K562 (cell line): ENCODE measurements around the gene SIRPA. TPM values are rescaled to one million over a fixed set of nuclear protein-coding genes. Genes with fewer than 3 reads are reported as not detected.

Experiments used
- ATAC-seq: fragments of 200-7000 bp; cut with Tn5 transposase; 3 replicates; pipeline ENCODE4 v1.9.1; 2020; ENCODE audit warnings: moderate library complexity
- BruUV-seq: library from RNA; stranded (reverse); fragments of 400-500 nt; replicated peaks from 2 replicates; lab custom pipeline; 2021; lab: Mats Ljungman, UMichigan
- CTCF ChIA-PET: fragments of 300-600 bp; formaldehyde crosslinking; extraction: SDS; loops from one replicate; lab custom pipeline; 2021; ENCODE audit warnings: low intra/inter-chr PET ratio; lab: Yijun Ruan, JAX
- POLR2A ChIA-PET: fragments of 300-600, 350-650 bp; sonication (Branson Sonifier 250); formaldehyde crosslinking; extraction: SDS; loops from one replicate; lab custom pipeline; 2021; ENCODE audit warnings: antibody characterized with exemption, inconsistent platforms; lab: Yijun Ruan, JAX
- DNase-seq, 4 experiments: peaks; one replicate each; pipeline versions ENCODE4 v3.0.0 to v3.0.0-alpha.2; 2011 to 2018; ENCODE audit warnings: low spot score in 3 of 4, mixed read lengths in 3 of 4; ENCODE audit errors: extremely low read depth in 1 of 4
- FAIRE-seq: peaks from 2 replicates; lab custom pipeline; 2011; peaks lifted over from hg19 to GRCh38; lab: Jason Lieb, UNC
- H2AFZ ChIP-seq: 2 replicates; pipeline ENCODE4 v1.6.0; 2011; ENCODE audit warnings: low read depth, low read length, control low read depth, inconsistent platforms
- H3K27ac ChIP-seq: fragments of 200-600 bp; 3 replicates; pipeline ENCODE4 v1.8.0; 2011; ENCODE audit warnings: low read depth, mild to moderate bottlenecking, control low read depth, inconsistent platforms, low read length, moderate library complexity, mixed read lengths; ENCODE audit errors: extremely low read depth
- H3K27me3 ChIP-seq, 2 experiments: fragments of 300-600 bp in 1 of 2; 2 replicates in 1 of 2; 3 replicates in 1 of 2; pipeline versions ENCODE4 v1.6.0 to v1.8.0; 2011; ENCODE audit warnings: inconsistent platforms in 2 of 2, low read length in 2 of 2, mild to moderate bottlenecking in 1 of 2, mixed read lengths in 1 of 2, moderate library complexity in 1 of 2; ENCODE audit not compliant: control insufficient read depth in 2 of 2, insufficient read depth in 2 of 2
- H3K36me3 ChIP-seq: fragments of 300-600 bp; 3 replicates; pipeline ENCODE4 v1.8.0; 2011; ENCODE audit warnings: mild to moderate bottlenecking, low read length, inconsistent platforms; ENCODE audit not compliant: control insufficient read depth, insufficient read depth
- H3K4me1 ChIP-seq, 2 experiments: fragments of 200-600 bp in 1 of 2; replicated peaks in 1 of 2; 2 replicates in 1 of 2; 3 replicates in 1 of 2; pipeline versions ENCODE4 v1.5.1 to v1.8.0; 2011; ENCODE audit warnings: inconsistent platforms in 2 of 2, low read length in 2 of 2, mild to moderate bottlenecking in 1 of 2, mixed read lengths in 1 of 2, moderate library complexity in 1 of 2; ENCODE audit not compliant: control insufficient read depth in 2 of 2, insufficient read depth in 2 of 2
- H3K4me2 ChIP-seq: 2 replicates; pipeline ENCODE4 v1.6.1; 2011; ENCODE audit warnings: low read length, control low read depth, inconsistent platforms, mixed read lengths; ENCODE audit not compliant: insufficient read depth
- H3K4me3 ChIP-seq: fragments of 200-600 bp; sonication (generic), shearing (Covaris generic); 2 replicates; pipeline ENCODE4 v1.5.1; 2016; ENCODE audit warnings: control low read depth, inconsistent platforms
- H3K79me2 ChIP-seq: fragments of 200-600 bp; 3 replicates; pipeline ENCODE4 v1.8.0; 2011; ENCODE audit warnings: low read length, inconsistent platforms; ENCODE audit not compliant: control insufficient read depth, insufficient read depth
- H3K9ac ChIP-seq, 2 experiments: 2 replicates each; pipeline versions ENCODE4 v1.6.0 to v1.6.1; 2011; ENCODE audit warnings: low read depth in 2 of 2, low read length in 2 of 2, control low read depth in 1 of 2, inconsistent platforms in 1 of 2, mild to moderate bottlenecking in 1 of 2, mixed read lengths in 1 of 2; ENCODE audit not compliant: insufficient read depth in 1 of 2
- H3K9me1 ChIP-seq: one replicate; pipeline ENCODE4 v1.6.0; 2011; ENCODE audit warnings: inconsistent platforms, mild to moderate bottlenecking, low read length, moderate library complexity; ENCODE audit not compliant: control insufficient read depth, insufficient read depth
- H3K9me3 ChIP-seq: replicated peaks from 2 replicates; pipeline ENCODE4 v1.5.1; 2011; ENCODE audit warnings: low read depth, low read length, inconsistent platforms; ENCODE audit not compliant: control insufficient read depth, insufficient read depth
- H4K20me1 ChIP-seq: replicated peaks from 2 replicates; pipeline ENCODE4 v1.6.1; 2011; ENCODE audit warnings: low read length, inconsistent platforms, mixed read lengths; ENCODE audit not compliant: control insufficient read depth, insufficient read depth
- CC2D1A ChIP-seq: fragments of 450-650 bp; IDR thresholded peaks from 2 replicates; pipeline ENCODE4 v1.6.1; 2017; ENCODE audit warnings: mild to moderate bottlenecking
- GATAD2B ChIP-seq: fragments of 450-650 bp; IDR thresholded peaks from 2 replicates; pipeline ENCODE4 v1.6.1; 2017; ENCODE audit warnings: mild to moderate bottlenecking, borderline replicate concordance
- NR1H2 ChIP-seq: sonication (generic); formaldehyde crosslinking; IDR thresholded peaks from 2 replicates; pipeline ENCODE4 v1.4.0; 2020; ENCODE audit warnings: mild to moderate bottlenecking, missing genetic modification reagents
- NRF1 ChIP-seq, 2 experiments: fragments of 450-650 bp; IDR thresholded peaks in 1 of 2; conservative IDR thresholded peaks in 1 of 2; 2 replicates each; pipeline ENCODE4 v1.6.1; 2014; ENCODE audit warnings: mild to moderate bottlenecking in 2 of 2
- POLR2B ChIP-seq: fragments of 450-650 bp; IDR thresholded peaks from 2 replicates; pipeline ENCODE4 v1.6.1; 2018; ENCODE audit warnings: low read depth; ENCODE audit not compliant: partially characterized antibody
- RAD21 ChIP-seq, 2 experiments: fragments of 250-450 bp in 1 of 2; fragments of 450-650 bp in 1 of 2; sonication (Bioruptor Pico) in 1 of 2; formaldehyde crosslinking in 1 of 2; IDR thresholded peaks in 1 of 2; conservative IDR thresholded peaks in 1 of 2; 2 replicates each; pipeline versions ENCODE4 v1.4.0 to v1.8.0; 2020 to 2022; ENCODE audit warnings: mild to moderate bottlenecking in 2 of 2, moderate library complexity in 1 of 2
- SLC30A9 ChIP-seq: fragments of 250-450 bp; sonication (Bioruptor Pico); IDR thresholded peaks from 2 replicates; pipeline ENCODE4 v1.8.0; 2022; ENCODE audit warnings: mild to moderate bottlenecking, moderate library complexity
- SOX6 ChIP-seq: fragments of 450-650 bp; IDR thresholded peaks from 2 replicates; pipeline ENCODE4 v1.6.1; 2014; ENCODE audit warnings: mild to moderate bottlenecking
- SRSF7 ChIP-seq: fragments of 200-400 bp; formaldehyde crosslinking; optimal IDR thresholded peaks from 2 replicates; pipeline ENCODE3; 2017; ENCODE audit warnings: mild to moderate bottlenecking, low read depth, low read length
- TFAP4 ChIP-seq: sonication (generic); formaldehyde crosslinking; IDR thresholded peaks from 2 replicates; pipeline ENCODE4 v1.8.0; 2022; ENCODE audit warnings: missing genetic modification reagents, mild to moderate bottlenecking, moderate library complexity, borderline replicate concordance
- ZNF695 ChIP-seq: fragments of 450-650 bp; formaldehyde crosslinking; IDR thresholded peaks from 2 replicates; pipeline ENCODE4 v1.4.0; 2020; ENCODE audit warnings: mild to moderate bottlenecking, moderate library complexity
- WGBS: fragments of 100-300 bp; shearing (Covaris generic); methylation state at CpG from one replicate; pipeline ENCODE4 v1.1.6; 2016; ENCODE audit warnings: low coverage, mixed read lengths; ENCODE audit not compliant: insufficient coverage; ENCODE audit errors: missing lambda C conversion rate; 5-methylcytosine and 5-hydroxymethylcytosine counted together
- in situ Hi-C: fragments of 300-500 bp; cut with MboI; formaldehyde crosslinking; loops from 4 replicates; pipeline ENCODE4 v1.15.0; 2018; ENCODE audit warnings: inconsistent platforms, mixed read lengths
- intact Hi-C: fragments of 100-400 bp; cut with micrococcal nuclease; formaldehyde crosslinking; loops from 2 replicates; pipeline ENCODE4 v1.14.2; 2022
- polyA plus RNA-seq, 8 experiments: library from polyadenylated mRNA; depleted of rRNA in 4 of 8; stranded (reverse) in 5 of 8; unstranded in 3 of 8; fragments of >200 nt; fragmentation: Nextera tagmentation in 2 of 8; fragmentation: Illumina TruSeq in 1 of 8; extraction: Ambion mirVana in 2 of 8; extraction: Trizol in 1 of 8; gene quantifications; 2 replicates each; pipeline versions ENCODE4 v1.2.1 to v1.2.3, GENCODE V29; 2011 to 2014; ENCODE audit warnings: inconsistent platforms in 1 of 8, missing spikeins in 1 of 8
- total RNA-seq, 7 experiments: library from RNA; depleted of rRNA in 6 of 7; stranded (reverse); fragments of >200 nt in 6 of 7; fragmentation: Illumina TruSeq in 2 of 7; extraction: Trizol in 2 of 7; gene quantifications; 2 replicates each; pipeline versions ENCODE4 v1.2.1 to v1.2.3, GENCODE V29; 2011 to 2021; ENCODE audit warnings: low replicate concordance in 1 of 7
- TF ChIP-seq, protein P1 (sequence below): sonication (generic); formaldehyde crosslinking; IDR thresholded peaks from 2 replicates; pipeline ENCODE4 v1.8.1; 2023; ENCODE audit warnings: mild to moderate bottlenecking, missing genetic modification reagents

SIRPA gene
- total and polyA plus RNA-seq, 9 of the 15 experiments (the other 6 are each of a cell fraction or from before 2014, with no cell fraction given), result 0.01 to 0.40 (median 0.11) TPM; not detected in 2

DNA sequence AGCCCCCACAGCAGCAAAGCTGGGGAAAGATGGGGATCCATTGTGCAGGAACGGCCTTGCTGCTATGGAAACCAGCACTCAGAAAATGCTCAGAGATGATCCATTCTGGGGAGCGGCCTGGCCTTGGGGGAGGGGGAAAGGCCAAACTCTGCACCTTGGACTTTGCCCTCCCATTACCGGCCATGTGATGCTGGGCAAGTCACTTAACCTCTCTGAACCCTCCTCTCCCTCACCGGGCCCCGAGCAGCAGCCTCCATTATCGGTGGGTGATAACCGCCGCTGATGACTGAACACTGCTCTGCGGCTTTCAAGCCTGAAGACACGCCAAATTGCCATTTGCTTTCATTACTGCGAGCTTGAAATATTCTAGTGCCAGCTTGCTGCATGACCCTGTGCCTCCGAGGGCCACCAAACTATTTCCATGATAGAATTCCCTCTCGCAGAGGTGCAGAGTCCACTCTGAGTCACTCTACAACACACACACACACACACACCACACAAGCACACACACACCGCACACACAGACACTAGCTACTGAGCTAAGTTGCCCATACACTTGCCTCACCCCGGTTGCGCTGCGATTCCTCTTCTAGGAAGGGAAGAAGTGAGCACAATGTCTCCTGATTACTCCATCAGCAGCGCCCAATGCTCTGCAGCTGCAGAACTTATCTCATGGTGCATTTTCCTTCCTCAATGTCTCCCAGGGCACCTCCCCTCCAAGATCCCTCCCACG lies 20.6 kb upstream of the SIRPA start:
- BruUV-seq, result no TSS peak
- ATAC-seq (no peak), FAIRE-seq (no peak), DNase-seq (no peak)
- Histone ChIP-seq H3K9ac (no peak overlapping the region), H3K27ac (no peak overlapping the region), H3K27me3 (no peaks in the 10 kb centered on the region; a peak in 1 of 5 replicates), H4K20me1 (no peaks in the 10 kb centered on the region), H3K36me3 (no peaks in the 10 kb centered on the region), H3K4me3 (no peak overlapping the region), H3K4me1 (no peaks in the 10 kb centered on the region), H2AFZ (no peak overlapping the region), H3K79me2 (no peaks in the 10 kb centered on the region), H3K4me2 (no peak overlapping the region), H3K9me1 (no peaks in the 10 kb centered on the region), H3K9me3 (no peaks in the 10 kb centered on the region)
- ChIA-PET CTCF (no interaction called here), POLR2A (interaction anchor here (1.0 kb wide), 1 partner anchor 15 kb away, joined by 3 read pairs; no protein-coding TSS in a partner anchor)
- 1% methylated on average over 17 of the region's 19 CpGs for WGBS
- TF ChIP-seq GATAD2B (no peak), SRSF7 (no peak), SLC30A9 (CRISPR knock-in tag) (no peak), RAD21 (CRISPR knock-in tag; conservative IDR thresholded peaks at IDR 0.05 in 1 of 2, IDR thresholded peaks at IDR 0.05 in 1 of 2) (no peak), TFAP4 (CRISPR knock-in tag) (no peak), CC2D1A (no peak), SOX6 (no peak), NR1H2 (CRISPR knock-in tag) (no peak), POLR2B (no peak), NRF1 (conservative IDR thresholded peaks at IDR 0.05 in 1 of 2, IDR thresholded peaks at IDR 0.05 in 1 of 2) (no peak), ZNF695 (CRISPR knock-in tag) (no peak)
- TF ChIP-seq, protein P1, sequence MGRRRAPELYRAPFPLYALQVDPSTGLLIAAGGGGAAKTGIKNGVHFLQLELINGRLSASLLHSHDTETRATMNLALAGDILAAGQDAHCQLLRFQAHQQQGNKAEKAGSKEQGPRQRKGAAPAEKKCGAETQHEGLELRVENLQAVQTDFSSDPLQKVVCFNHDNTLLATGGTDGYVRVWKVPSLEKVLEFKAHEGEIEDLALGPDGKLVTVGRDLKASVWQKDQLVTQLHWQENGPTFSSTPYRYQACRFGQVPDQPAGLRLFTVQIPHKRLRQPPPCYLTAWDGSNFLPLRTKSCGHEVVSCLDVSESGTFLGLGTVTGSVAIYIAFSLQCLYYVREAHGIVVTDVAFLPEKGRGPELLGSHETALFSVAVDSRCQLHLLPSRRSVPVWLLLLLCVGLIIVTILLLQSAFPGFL (CRISPR knock-in tag), result no peak
- intact Hi-C loops (no loop called here), in situ Hi-C loops (no loop called here)
